ENCODE measurements around the gene OR5AC2.

OR5AC2 gene

DNA sequence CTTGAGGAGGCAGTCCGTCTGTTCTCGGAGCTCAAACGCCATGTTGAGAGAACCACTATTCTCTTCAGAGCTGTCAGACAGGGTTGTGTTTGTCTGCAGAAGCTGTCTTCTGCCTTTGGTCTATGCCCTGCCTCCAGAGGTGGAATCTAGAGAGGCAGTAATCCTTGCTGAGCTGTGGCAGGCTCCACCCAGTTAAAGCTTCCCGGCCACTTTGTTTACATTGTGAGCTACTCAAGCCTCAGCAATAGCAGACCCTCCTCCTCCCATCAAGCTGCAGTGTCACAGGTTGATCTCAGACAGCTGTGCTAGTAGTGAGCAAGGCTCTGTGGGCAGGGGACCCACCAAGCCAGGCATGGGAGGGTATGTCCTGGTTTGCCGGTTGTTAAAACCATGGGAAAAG is 8.9 kb downstream of the OR5AC2 start:
- Histone ChIP-seq H3K4me2 (ENCODE audit: low read depth, low read length) (no peak overlapping the region), H3K9ac (ENCODE audit: low read length) (no peak overlapping the region)

DNA sequence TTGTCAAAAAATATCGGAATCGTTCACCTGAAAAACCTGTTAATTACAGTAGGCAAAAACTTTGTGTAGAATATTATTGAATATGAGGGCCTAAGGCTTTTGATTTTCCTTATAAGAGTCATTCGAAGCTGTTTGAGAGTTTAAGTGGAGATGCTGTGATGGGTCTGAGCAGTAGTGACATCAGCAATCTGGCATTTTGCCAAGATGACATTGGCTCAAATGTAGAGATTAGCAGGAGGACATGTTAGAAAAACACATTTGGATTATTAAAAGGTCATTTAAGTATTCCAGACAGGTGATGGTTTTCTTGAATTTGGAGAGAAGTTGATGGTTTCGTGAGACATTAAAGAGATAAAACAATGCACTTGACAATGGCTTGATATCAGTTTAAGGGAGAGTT is 12.9 kb downstream of the OR5AC2 start:
- no peaks in the 10 kb centered on the region for H3K9me3 ChIP-seq (replicated peaks; ENCODE audit: insufficient read depth, low read length)
- no peak overlapping the region for H3K9ac ChIP-seq (ENCODE audit: low read length)
- no peaks in the 10 kb centered on the region for H3K36me3 ChIP-seq (replicated peaks; ENCODE audit: insufficient read depth, low read length)
- H4K20me1 ChIP-seq (ENCODE audit: insufficient read depth, low read length) = no peaks in the 10 kb centered on the region
- no peak for TF ChIP-seq EZH2phosphoT487 (IDR thresholded peaks at IDR 0.05; ENCODE audit: low read length)
- TF ChIP-seq, protein P1, sequence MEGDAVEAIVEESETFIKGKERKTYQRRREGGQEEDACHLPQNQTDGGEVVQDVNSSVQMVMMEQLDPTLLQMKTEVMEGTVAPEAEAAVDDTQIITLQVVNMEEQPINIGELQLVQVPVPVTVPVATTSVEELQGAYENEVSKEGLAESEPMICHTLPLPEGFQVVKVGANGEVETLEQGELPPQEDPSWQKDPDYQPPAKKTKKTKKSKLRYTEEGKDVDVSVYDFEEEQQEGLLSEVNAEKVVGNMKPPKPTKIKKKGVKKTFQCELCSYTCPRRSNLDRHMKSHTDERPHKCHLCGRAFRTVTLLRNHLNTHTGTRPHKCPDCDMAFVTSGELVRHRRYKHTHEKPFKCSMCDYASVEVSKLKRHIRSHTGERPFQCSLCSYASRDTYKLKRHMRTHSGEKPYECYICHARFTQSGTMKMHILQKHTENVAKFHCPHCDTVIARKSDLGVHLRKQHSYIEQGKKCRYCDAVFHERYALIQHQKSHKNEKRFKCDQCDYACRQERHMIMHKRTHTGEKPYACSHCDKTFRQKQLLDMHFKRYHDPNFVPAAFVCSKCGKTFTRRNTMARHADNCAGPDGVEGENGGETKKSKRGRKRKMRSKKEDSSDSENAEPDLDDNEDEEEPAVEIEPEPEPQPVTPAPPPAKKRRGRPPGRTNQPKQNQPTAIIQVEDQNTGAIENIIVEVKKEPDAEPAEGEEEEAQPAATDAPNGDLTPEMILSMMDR (IDR thresholded peaks at IDR 0.05; ENCODE audit: low read length) = no peak
- TF ChIP-seq EZH2 (optimal IDR thresholded peaks at IDR 0.05; ENCODE audit: low read depth, low read length) = no peak
- no peaks in the 10 kb centered on the region for H3K27me3 ChIP-seq (replicated peaks; ENCODE audit: insufficient read depth, low read length)
- no peak overlapping the region for H3K27ac ChIP-seq (ENCODE audit: low read length)
- no peaks in the 10 kb centered on the region for H3F3A ChIP-seq (ENCODE audit: insufficient read depth, low read length)
- no peak for DNase-seq
- no peaks in the 10 kb centered on the region for H3K4me1 ChIP-seq (ENCODE audit: low read length)
- H3K4me3 ChIP-seq (ENCODE audit: low read length) = no peak overlapping the region
- H2AFZ ChIP-seq (ENCODE audit: low read length) = no peak overlapping the region
- H3K9me2 ChIP-seq (replicated peaks; ENCODE audit: insufficient read depth, low read length) = no peaks in the 10 kb centered on the region
- H3K79me2 ChIP-seq (ENCODE audit: low read length) = no peaks in the 10 kb centered on the region
- no peak overlapping the region for H3K4me2 ChIP-seq (ENCODE audit: low read depth, low read length)

More for the DNA sequence above, 8.9 kb downstream of the OR5AC2 start:
- H3K36me3 ChIP-seq (replicated peaks; ENCODE audit: insufficient read depth, low read length) = no peaks in the 10 kb centered on the region
- no peak overlapping the region for H3K4me3 ChIP-seq (ENCODE audit: low read length)
- no peaks in the 10 kb centered on the region for H3K27me3 ChIP-seq (replicated peaks; ENCODE audit: insufficient read depth, low read length)
- H2AFZ ChIP-seq (ENCODE audit: low read length) = no peak overlapping the region
- no peak overlapping the region for H3K27ac ChIP-seq (ENCODE audit: low read length)
- H3K79me2 ChIP-seq (ENCODE audit: low read length) = no peaks in the 10 kb centered on the region
- no peaks in the 10 kb centered on the region for H4K20me1 ChIP-seq (ENCODE audit: insufficient read depth, low read length)
- DNase-seq = no peak
- no peaks in the 10 kb centered on the region for H3F3A ChIP-seq (ENCODE audit: insufficient read depth, low read length)
- no peaks in the 10 kb centered on the region for H3K9me3 ChIP-seq (replicated peaks; ENCODE audit: insufficient read depth, low read length)
- no peaks in the 10 kb centered on the region for H3K4me1 ChIP-seq (ENCODE audit: low read length)
- no peaks in the 10 kb centered on the region for H3K9me2 ChIP-seq (replicated peaks; ENCODE audit: insufficient read depth, low read length)
- no peak for TF ChIP-seq EZH2 (optimal IDR thresholded peaks at IDR 0.05; ENCODE audit: low read depth, low read length)
- TF ChIP-seq, protein P1 (IDR thresholded peaks at IDR 0.05; ENCODE audit: low read length) = no peak
- no peak for TF ChIP-seq EZH2phosphoT487 (IDR thresholded peaks at IDR 0.05; ENCODE audit: low read length)

DNA sequence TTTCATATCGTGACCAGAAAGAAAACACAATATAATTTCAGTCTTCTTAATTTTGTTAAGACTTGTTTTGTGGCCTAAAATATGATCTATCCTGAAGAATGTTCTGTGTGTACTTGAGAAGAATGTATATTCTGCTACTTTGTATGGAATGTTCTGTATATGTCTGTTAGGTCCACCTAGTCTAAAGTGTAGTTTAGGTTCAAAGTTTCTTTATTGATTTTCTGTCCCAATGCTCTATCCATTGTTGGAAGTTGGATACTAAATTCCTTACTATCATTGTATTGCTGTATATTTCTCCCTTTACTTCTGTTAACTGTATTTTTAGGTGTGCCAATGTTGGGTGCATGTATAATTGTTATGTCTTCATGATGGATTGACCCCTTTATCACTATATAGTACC is 21.2 kb downstream of the OR5AC2 start:
- no peaks in the 10 kb centered on the region for H3K9me2 ChIP-seq (replicated peaks; ENCODE audit: insufficient read depth, low read length)
- TF ChIP-seq EZH2phosphoT487 (IDR thresholded peaks at IDR 0.05; ENCODE audit: low read length) = no peak
- TF ChIP-seq EZH2 (optimal IDR thresholded peaks at IDR 0.05; ENCODE audit: low read depth, low read length) = no peak
- TF ChIP-seq, protein P1 (IDR thresholded peaks at IDR 0.05; ENCODE audit: low read length) = no peak
- H3K4me2 ChIP-seq (ENCODE audit: low read depth, low read length) = no peak overlapping the region

More for the DNA sequence above, 21.2 kb downstream of the OR5AC2 start:
- Histone ChIP-seq H3K27ac (ENCODE audit: low read length) (no peak overlapping the region), H2AFZ (ENCODE audit: low read length) (no peak overlapping the region), H3K4me1 (ENCODE audit: low read length) (no peaks in the 10 kb centered on the region), H3K9ac (ENCODE audit: low read length) (no peak overlapping the region), H3F3A (ENCODE audit: insufficient read depth, low read length) (no peaks in the 10 kb centered on the region), H3K79me2 (ENCODE audit: low read length) (no peaks in the 10 kb centered on the region), H3K27me3 (replicated peaks; ENCODE audit: insufficient read depth, low read length) (no peaks in the 10 kb centered on the region), H3K4me3 (ENCODE audit: low read length) (no peak overlapping the region), H3K9me3 (replicated peaks; ENCODE audit: insufficient read depth, low read length) (no peaks in the 10 kb centered on the region), H4K20me1 (ENCODE audit: insufficient read depth, low read length) (no peaks in the 10 kb centered on the region), H3K36me3 (replicated peaks; ENCODE audit: insufficient read depth, low read length) (no peaks in the 10 kb centered on the region)
- DNase-seq = no peak

All from MM.1S (cell line).